ENCODE measurements around the gene GAS7.

Gene GAS7

GRCh38 chr17:9973669-9974447 lies 224.5 kb downstream of the GAS7 start:
- DNase-seq, result no peak

- no peak for DNase-seq
Observed at GRCh38 chr17:9971991-9972390, 226.4 kb downstream of the GAS7 start.

GRCh38 chr17:9969301-9969935 lies 229.0 kb downstream of the GAS7 start:
- no peak for DNase-seq

- no peak for DNase-seq
Observed at GRCh38 chr17:9968881-9969280, 229.5 kb downstream of the GAS7 start.

GRCh38 chr17:9968008-9968407 lies 230.4 kb downstream of the GAS7 start:
- no peak for DNase-seq

GRCh38 chr17:9959377-9959981 lies 238.9 kb downstream of the GAS7 start:
- DNase-seq, result no peak

- no peak for DNase-seq
Observed at GRCh38 chr17:9958586-9959281, 239.7 kb downstream of the GAS7 start.

- DNase-seq, result no peak
Observed at GRCh38 chr17:9957244-9957643, 241.2 kb downstream of the GAS7 start.

GRCh38 chr17:9956474-9957131 lies 241.8 kb downstream of the GAS7 start:
- DNase-seq, result no peak

GRCh38 chr17:9953492-9953891 lies 244.9 kb downstream of the GAS7 start:
- no peak for DNase-seq

- DNase-seq, result no peak
Observed at GRCh38 chr17:9951803-9952202, 246.6 kb downstream of the GAS7 start.

- DNase-seq, result no peak
Observed at GRCh38 chr17:9948928-9949327, 249.5 kb downstream of the GAS7 start.

GRCh38 chr17:9944704-9945103 lies 253.7 kb downstream of the GAS7 start:
- no peak for DNase-seq

GRCh38 chr17:9943343-9943742 lies 255.1 kb downstream of the GAS7 start:
- no peak for DNase-seq

GRCh38 chr17:9942885-9943284 lies 255.5 kb downstream of the GAS7 start:
- no peak for DNase-seq

GRCh38 chr17:9941305-9941704 lies 257.1 kb downstream of the GAS7 start:
- no peak for DNase-seq

GRCh38 chr17:9940841-9941240 lies 257.6 kb downstream of the GAS7 start:
- no peak for DNase-seq

- DNase-seq, result no peak
Observed at GRCh38 chr17:9938764-9939163, 259.6 kb downstream of the GAS7 start.

- no peak for DNase-seq
Observed at GRCh38 chr17:9937901-9938300, 260.5 kb downstream of the GAS7 start.

GRCh38 chr17:9937241-9937761 lies 261.1 kb downstream of the GAS7 start:
- no peak for DNase-seq

- DNase-seq, result no peak
Observed at GRCh38 chr17:9936095-9936494, 262.3 kb downstream of the GAS7 start.

GRCh38 chr17:9935408-9935807 lies 263.0 kb downstream of the GAS7 start:
- DNase-seq, result no peak

- DNase-seq, result no peak
Observed at GRCh38 chr17:9934331-9934730, 264.1 kb downstream of the GAS7 start.
